Embryonic facial prominence (tissue), 1 donor: ENCODE data around the gene GPC6.

Source experiments
- DNase-seq: peaks from one replicate; pipeline ENCODE4 v3.0.0-alpha.2; 2016; ENCODE audit errors: extremely low spot score

The GPC6 gene

DNA sequence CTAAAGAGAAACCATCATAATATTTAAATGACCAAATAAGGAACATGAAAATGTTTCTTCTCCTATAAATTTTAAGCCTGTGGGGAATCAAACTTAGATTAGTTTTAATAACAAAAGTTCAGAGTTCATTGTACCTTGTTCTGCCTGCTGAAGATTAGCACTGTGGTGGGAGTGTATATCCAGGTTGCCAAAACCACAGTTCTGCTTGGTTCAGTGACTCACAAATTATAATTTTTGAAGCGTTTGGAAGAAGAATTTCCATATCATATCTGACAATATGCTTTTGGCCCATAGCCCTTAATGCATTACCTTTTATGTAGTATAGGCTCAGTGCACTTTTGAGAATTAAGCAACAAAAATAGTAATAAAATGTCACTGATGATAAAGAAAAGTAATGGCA lies 545.2 kb downstream of the GPC6 start:
- no peak for DNase-seq

- no peak for DNase-seq
Observed at GRCh38 chr13:93774506-93774905, 547.9 kb downstream of the GPC6 start.

DNA sequence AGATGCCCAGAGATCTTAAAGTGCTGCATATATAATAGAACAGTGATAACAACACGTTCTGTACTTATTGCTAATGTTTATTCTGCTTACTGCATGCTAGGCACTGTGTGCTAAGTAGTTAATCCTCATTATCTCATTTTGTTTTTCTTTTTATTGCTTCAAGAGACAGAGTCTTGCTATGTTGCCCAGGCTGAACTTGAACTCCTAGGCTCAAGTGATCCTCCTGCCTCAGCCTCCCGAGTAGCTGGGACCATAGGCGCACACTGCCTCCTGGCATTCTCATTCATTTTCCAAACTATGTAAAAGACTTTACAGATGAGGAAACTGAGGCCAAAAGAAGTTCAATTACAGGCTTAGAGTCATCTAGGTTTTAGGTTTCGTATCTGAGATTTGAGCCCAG lies 548.4 kb downstream of the GPC6 start:
- no peak for DNase-seq

GRCh38 chr13:93775507-93776108 lies 549.0 kb downstream of the GPC6 start:
- no peak for DNase-seq

GRCh38 chr13:93776936-93777335 lies 550.3 kb downstream of the GPC6 start:
- DNase-seq, result no peak

GRCh38 chr13:93777504-93777903 lies 550.9 kb downstream of the GPC6 start:
- no peak for DNase-seq

GRCh38 chr13:93778548-93778947 lies 551.9 kb downstream of the GPC6 start:
- no peak for DNase-seq

GRCh38 chr13:93784191-93784590 lies 557.6 kb downstream of the GPC6 start:
- DNase-seq, result no peak

DNA sequence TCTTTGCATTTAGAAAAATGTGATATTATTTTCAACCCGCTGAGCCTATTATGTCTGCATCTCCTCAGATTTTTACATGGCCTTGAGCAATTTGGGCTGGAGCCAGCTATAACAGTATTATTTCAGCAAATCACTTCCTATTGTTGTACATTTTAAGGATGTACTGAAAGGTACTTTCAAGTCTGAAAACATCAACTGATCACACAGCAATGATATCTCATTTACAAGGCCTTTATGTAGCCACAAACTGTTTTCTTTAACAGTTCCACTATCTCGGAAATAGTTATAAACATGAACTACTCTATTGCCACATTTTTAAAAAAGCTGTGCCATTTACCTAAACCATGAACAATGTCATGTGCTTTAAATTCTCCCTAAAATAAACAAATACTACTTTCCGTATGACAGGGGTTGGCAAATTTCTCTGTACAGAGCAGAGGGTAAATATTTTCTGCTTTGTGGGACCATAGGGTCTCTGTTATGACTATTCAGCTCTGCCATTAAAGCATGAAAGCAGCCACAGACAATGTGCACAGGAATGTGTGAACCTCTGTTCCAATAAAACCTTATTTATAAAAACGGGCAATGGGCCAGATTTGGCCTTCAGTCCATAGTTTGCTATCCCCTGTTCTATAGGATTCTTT lies 560.4 kb downstream of the GPC6 start:
- no peak for DNase-seq

GRCh38 chr13:93788456-93788855 lies 561.8 kb downstream of the GPC6 start:
- DNase-seq, result no peak

- no peak for DNase-seq
Observed at GRCh38 chr13:93789058-93789457, 562.5 kb downstream of the GPC6 start.

DNA sequence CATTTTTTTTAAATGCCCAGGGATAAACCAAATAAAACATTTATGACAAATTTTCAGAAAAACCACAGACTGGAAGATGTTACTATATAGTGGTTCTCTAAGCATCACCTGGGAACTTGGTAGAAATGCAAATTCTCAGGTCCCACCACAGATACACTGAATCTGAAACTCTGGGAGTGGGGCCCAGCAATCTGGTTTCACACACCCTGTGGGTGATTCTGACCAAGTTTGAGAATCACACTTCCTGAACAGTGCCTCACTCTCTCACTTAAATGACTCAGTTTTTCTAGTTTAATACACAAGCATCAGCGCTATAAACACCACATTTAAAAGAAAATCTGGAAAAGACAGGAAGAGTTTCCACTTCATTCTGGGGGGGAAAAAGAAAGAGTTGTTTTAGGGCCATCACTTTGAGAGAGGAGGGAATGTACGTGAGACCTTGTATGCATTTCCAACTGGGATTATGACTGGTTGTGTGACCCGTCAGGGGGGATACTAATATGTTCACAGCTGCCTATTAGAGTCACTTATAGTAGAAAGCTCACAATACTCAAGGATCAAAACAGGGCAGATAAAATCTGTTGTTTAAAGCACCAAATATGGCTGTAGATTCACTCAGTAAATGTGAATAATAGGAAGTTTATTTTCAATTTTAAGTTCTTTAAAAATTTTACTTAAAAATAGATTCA lies 567.7 kb downstream of the GPC6 start:
- no peak for DNase-seq

DNA sequence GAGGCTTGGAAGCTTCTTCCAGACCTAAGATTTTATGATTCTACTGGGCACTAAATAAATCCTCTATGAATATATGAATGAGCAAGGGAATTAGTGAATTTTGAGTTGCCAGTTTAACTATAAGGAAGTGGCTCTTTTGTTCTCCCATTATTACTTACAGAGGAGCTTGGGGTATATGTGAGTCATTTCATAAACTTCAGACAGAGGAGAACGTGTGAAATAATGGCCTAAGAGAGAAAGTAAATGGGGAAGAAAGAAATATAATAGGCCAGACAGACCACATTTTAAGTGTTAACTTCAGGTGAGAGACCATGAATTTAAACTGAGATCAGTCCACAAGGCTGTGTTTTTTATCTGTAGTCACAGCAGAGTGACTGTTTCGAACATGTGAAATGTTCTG lies 570.9 kb downstream of the GPC6 start:
- DNase-seq, result no peak

DNA sequence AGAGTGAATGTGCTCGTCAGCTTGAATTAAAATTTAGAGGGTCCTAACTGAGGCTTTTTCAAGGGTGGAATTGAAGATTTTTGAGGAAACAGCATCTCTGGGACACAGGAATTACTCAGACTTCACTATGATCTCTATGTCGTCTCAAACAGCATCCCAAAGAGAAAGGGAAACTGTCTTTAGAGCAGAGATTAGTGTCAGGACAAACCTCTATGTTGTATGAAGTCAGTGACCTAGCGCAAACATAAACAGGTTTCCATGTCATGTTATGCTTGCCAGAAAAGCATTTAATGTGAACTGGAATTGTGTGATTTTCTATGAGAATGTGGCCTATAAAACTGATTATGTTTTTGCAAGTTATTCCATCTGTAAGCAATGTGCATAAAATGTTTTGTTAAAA lies 573.7 kb downstream of the GPC6 start:
- no peak for DNase-seq

DNA sequence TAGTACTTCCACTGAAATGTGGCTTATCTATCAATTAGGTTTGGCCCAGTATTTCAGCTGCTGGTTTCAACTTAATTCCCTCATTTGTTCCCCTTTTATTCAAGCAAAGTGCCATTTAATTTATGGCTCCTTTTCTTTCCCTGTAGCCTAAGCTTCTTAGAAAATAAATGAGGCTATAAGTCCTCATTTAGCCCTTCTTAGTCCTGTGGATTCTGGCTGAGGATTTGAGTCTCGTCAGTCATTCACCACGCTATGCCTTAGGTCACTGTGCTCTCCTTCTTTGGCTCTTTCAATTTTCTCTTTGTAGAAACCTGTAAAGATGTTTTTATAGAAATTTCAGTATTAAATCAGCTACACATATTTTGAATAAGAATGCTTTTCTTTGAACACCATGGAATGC lies 579.1 kb downstream of the GPC6 start:
- DNase-seq, result no peak

DNA sequence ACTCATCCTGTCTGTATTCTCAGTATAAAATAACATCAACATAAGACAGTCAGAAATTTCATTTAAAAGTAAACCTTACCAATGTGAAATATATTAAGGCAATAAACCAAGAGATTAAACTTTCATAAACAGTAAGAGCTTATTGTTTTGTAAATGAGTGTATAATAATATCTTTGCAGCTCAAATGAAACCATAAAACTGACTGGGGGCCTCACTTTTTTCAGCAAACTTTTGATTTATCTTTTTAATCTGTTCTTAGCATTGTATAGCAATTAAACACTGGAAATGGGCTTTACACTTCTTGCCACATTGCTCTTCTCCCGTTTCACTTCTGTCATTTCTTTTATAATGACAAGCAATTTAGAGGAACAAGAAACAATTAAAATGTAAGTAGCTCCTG lies 580.3 kb downstream of the GPC6 start:
- no peak for DNase-seq

- DNase-seq, result no peak
Observed at GRCh38 chr13:93810264-93810663, 583.7 kb downstream of the GPC6 start.

DNA sequence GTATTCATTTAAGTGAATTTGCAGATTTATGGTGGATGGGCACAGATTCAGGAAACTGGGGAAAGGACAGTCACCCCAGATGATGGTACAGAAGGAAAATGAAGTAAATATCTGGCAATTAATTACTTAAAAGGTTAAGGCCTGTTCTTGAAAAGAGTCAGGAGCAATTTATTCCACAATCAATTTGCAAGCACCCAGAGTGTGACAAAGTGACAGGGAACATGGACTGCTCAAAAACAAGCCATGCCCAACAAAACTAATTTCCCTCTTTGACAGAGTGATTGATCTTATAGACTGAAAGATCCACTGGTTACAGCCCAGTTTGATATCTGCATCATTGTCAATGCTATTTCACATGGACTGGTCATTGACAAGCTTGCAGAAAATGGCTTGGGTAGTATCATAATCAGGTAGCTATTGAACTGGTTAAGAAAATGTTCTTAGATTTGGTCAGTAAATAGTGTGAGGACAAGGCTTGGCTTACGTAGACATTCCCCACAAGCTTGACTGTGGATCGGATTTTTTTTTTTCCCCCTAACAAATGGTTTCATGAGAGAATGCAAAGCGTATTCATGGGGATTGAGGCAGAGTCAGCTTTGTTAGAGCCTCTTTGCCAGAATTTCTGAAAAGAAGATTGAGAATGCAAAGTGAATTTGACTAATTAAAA lies 584.6 kb downstream of the GPC6 start:
- no peak for DNase-seq

DNA sequence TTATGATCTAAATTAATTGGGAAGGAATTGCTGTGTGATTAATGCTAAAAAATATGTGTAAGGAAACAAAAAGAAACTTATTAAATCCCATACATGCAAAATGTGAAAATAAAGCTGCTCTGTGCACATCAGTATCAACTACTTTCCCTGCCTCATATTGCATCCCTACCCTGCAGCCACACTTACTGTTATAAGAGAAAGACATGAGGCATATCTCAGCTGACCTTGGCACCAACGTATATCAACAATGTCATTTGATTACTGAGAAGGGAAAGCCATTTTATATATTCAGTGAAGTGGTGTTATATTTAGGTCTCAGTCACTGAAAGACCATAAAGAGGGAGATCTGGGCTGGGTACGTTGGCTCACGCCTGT lies 585.1 kb downstream of the GPC6 start:
- no peak for DNase-seq

DNA sequence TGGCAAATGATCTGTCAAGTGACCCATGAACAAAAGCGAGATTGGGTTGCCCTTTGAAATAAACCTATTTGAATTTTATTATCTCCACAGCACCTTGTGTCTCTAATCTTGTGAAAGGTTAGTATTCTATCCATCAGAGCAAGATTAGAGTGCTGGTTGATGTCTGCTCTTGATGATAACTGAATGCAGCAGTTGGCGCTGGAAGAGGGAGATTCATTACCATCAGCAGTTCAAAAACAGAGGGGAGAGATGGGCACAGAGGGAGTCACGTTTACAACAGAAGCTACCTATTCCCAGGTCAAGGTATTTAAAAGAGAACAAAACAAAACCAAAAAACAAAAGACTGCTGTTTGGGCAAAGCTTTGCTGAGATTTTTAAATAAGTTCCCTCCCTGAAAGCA lies 588.1 kb downstream of the GPC6 start:
- no peak for DNase-seq

- no peak for DNase-seq
Observed at GRCh38 chr13:93818345-93818744, 591.7 kb downstream of the GPC6 start.

DNA sequence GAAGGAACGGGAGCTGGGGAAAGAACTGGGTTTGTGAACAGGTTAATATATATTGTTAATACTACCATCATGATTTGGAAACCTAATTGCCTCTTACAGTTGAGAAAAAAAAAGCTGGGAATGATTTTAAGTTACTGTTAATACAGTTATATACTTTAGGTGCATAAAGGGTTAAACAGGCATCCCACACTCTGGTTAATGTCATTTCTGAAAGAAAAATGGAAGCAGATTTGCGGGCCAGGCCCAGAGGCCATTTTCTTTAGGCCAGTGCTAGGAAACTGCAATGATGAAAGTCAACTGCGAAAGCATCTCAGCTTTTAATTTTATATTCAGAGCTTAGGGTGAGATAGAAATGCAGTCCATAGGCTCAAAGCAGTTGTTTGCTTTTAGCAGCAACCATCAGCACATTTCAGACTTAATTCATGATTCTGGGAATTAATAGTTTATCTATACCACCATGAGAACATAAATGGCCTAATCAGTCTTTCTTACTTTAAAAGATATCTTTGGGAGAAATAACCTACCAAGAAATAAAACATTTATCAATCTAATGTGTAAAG lies 592.8 kb downstream of the GPC6 start:
- no peak for DNase-seq

DNA sequence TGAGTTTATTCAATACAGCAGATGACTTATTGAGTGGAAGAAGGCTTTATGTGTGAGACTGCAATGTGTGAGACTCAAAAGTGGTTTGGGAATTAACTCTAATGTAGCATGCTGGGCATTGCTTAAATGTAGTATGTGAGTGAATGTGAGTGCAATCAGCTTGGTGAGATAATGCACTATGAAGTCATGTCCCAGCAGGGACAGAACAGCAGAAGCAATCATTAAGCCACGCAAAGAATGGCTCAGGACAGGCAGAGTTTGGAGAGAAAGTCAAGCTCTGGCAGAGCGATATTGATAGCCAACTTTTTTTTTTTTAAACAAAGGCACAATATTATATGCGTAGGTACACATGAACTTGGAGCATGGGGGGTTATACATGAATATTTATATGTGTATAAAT lies 597.7 kb downstream of the GPC6 start:
- DNase-seq, result no peak
